HepG2 (cell line): ENCODE measurements around the gene ENO2. TPM values are rescaled to one million over a fixed set of nuclear protein-coding genes. Genes with fewer than 3 reads are reported as not detected.

Source experiments
- KDM4B ChIP-seq: sonication (generic); formaldehyde crosslinking; IDR thresholded peaks from 2 replicates; pipeline ENCODE4 v1.4.0; 2020; ENCODE audit warnings: missing genetic modification reagents
- KDM6A ChIP-seq: IDR thresholded peaks from 2 replicates; pipeline ENCODE4 v1.6.1; 2016; ENCODE audit warnings: low read depth
- LCORL ChIP-seq, 2 experiments: fragments of 450-650 bp in 1 of 2; sonication (generic) in 1 of 2; formaldehyde crosslinking in 1 of 2; IDR thresholded peaks; 2 replicates each; pipeline versions ENCODE4 v1.5.0 to v1.6.1; 2017 to 2020; ENCODE audit warnings: antibody characterized with exemption in 1 of 2, missing genetic modification reagents in 1 of 2
- MXI1 ChIP-seq: IDR thresholded peaks from 3 replicates; pipeline ENCODE4 v1.6.1; 2012; ENCODE audit warnings: low read depth, low read length, inconsistent platforms, borderline replicate concordance
- POLR2AphosphoS5 ChIP-seq: IDR thresholded peaks from 2 replicates; pipeline ENCODE4 v1.6.1; 2012; ENCODE audit warnings: low read depth, low read length
- ZNF558 ChIP-seq: sonication (generic); formaldehyde crosslinking; IDR thresholded peaks from 2 replicates; pipeline ENCODE4 v1.9.0; 2022; ENCODE audit warnings: mild to moderate bottlenecking, missing genetic modification reagents, borderline replicate concordance
- ZNF800 ChIP-seq: sonication (generic); formaldehyde crosslinking; IDR thresholded peaks from 2 replicates; pipeline ENCODE4 v1.4.0; 2020; ENCODE audit warnings: missing genetic modification reagents
- ZNF839 ChIP-seq: sonication (generic); formaldehyde crosslinking; IDR thresholded peaks from 2 replicates; pipeline ENCODE4 v1.4.0; 2020; ENCODE audit warnings: missing genetic modification reagents, mild to moderate bottlenecking, borderline replicate concordance
- ZZZ3 ChIP-seq: sonication (generic); formaldehyde crosslinking; IDR thresholded peaks from 2 replicates; pipeline ENCODE4 v1.4.0; 2020; ENCODE audit warnings: missing genetic modification reagents, mild to moderate bottlenecking, borderline replicate concordance
- polyA plus RNA-seq, 8 experiments: library from polyadenylated mRNA; depleted of rRNA in 3 of 8; stranded (reverse) in 7 of 8; unstranded in 1 of 8; fragments of >200 nt; fragmentation: Illumina TruSeq in 4 of 8; extraction: Trizol in 4 of 8; gene quantifications; 2 replicates each; pipeline versions ENCODE4 v1.2.1 to v1.2.3, GENCODE V29; 2011 to 2016; ENCODE audit warnings: low read depth in 4 of 8, missing spikeins in 1 of 8, mixed read lengths in 1 of 8; ENCODE audit not compliant: insufficient read depth in 1 of 8
- total RNA-seq, 5 experiments: library from RNA; depleted of rRNA; stranded (reverse); fragments of >200 nt; fragmentation: Illumina TruSeq; extraction: Trizol; gene quantifications; 2 replicates each; pipeline ENCODE4 v1.2.3, GENCODE V29; 2016; ENCODE audit warnings: low read depth in 1 of 5
- TF ChIP-seq, protein P1 (sequence below): sonication (generic); formaldehyde crosslinking; IDR thresholded peaks from 2 replicates; pipeline ENCODE4 v1.4.0; 2020; ENCODE audit warnings: missing genetic modification reagents
- TF ChIP-seq, protein P2 (sequence below): IDR thresholded peaks from 2 replicates; pipeline ENCODE4 v1.6.1; 2016; ENCODE audit warnings: mild to moderate bottlenecking
- TF ChIP-seq, protein P3 (sequence below): sonication (generic); formaldehyde crosslinking; IDR thresholded peaks from 2 replicates; pipeline ENCODE4 v1.5.0; 2020; ENCODE audit warnings: mild to moderate bottlenecking, missing genetic modification reagents, moderate library complexity
- TF ChIP-seq, protein P4 (sequence below): sonication (generic); formaldehyde crosslinking; conservative IDR thresholded peaks from 2 replicates; pipeline ENCODE4 v1.8.0; 2022; ENCODE audit warnings: mild to moderate bottlenecking, moderate library complexity, missing genetic modification reagents
- TF ChIP-seq, protein P5 (sequence below): sonication (generic); formaldehyde crosslinking; IDR thresholded peaks from 2 replicates; pipeline ENCODE4 v1.4.0; 2020; ENCODE audit warnings: mild to moderate bottlenecking, missing genetic modification reagents, borderline replicate concordance
- TF ChIP-seq, protein P6 (sequence below): sonication (generic); formaldehyde crosslinking; IDR thresholded peaks from 2 replicates; pipeline ENCODE4 v1.8.1; 2023; ENCODE audit warnings: mild to moderate bottlenecking, moderate library complexity, missing genetic modification reagents

The ENO2 gene
- total and polyA plus RNA-seq, 2 of the 13 experiments (the other 11 are each of a cell fraction or from before 2014, with no cell fraction given), result 19.3 to 136 TPM

- TF ChIP-seq, protein P1, sequence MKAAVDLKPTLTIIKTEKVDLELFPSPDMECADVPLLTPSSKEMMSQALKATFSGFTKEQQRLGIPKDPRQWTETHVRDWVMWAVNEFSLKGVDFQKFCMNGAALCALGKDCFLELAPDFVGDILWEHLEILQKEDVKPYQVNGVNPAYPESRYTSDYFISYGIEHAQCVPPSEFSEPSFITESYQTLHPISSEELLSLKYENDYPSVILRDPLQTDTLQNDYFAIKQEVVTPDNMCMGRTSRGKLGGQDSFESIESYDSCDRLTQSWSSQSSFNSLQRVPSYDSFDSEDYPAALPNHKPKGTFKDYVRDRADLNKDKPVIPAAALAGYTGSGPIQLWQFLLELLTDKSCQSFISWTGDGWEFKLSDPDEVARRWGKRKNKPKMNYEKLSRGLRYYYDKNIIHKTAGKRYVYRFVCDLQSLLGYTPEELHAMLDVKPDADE (CRISPR knock-in tag), result 0 out of 2 replicates have a peak, but pooled peaks have one; percentile 44
- TF ChIP-seq, protein P2, sequence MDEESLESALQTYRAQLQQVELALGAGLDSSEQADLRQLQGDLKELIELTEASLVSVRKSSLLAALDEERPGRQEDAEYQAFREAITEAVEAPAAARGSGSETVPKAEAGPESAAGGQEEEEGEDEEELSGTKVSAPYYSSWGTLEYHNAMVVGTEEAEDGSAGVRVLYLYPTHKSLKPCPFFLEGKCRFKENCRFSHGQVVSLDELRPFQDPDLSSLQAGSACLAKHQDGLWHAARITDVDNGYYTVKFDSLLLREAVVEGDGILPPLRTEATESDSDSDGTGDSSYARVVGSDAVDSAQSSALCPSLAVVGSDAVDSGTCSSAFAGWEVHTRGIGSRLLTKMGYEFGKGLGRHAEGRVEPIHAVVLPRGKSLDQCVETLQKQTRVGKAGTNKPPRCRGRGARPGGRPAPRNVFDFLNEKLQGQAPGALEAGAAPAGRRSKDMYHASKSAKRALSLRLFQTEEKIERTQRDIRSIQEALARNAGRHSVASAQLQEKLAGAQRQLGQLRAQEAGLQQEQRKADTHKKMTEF (CRISPR knock-in tag), result peak; percentile 60; the same call in 1 of the 2 replicates
- TF ChIP-seq, protein P3, sequence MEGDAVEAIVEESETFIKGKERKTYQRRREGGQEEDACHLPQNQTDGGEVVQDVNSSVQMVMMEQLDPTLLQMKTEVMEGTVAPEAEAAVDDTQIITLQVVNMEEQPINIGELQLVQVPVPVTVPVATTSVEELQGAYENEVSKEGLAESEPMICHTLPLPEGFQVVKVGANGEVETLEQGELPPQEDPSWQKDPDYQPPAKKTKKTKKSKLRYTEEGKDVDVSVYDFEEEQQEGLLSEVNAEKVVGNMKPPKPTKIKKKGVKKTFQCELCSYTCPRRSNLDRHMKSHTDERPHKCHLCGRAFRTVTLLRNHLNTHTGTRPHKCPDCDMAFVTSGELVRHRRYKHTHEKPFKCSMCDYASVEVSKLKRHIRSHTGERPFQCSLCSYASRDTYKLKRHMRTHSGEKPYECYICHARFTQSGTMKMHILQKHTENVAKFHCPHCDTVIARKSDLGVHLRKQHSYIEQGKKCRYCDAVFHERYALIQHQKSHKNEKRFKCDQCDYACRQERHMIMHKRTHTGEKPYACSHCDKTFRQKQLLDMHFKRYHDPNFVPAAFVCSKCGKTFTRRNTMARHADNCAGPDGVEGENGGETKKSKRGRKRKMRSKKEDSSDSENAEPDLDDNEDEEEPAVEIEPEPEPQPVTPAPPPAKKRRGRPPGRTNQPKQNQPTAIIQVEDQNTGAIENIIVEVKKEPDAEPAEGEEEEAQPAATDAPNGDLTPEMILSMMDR (CRISPR knock-in tag), result no peak; the same call in none of the 2 replicates
- TF ChIP-seq ZZZ3 (CRISPR knock-in tag) (no peak; the same call in 1 of the 2 replicates), ZNF558 (CRISPR knock-in tag) (0 out of 2 replicates have a peak, but pooled peaks have one; percentile 59), KDM6A (CRISPR knock-in tag) (no peak), MXI1 (peak; percentile 73; the same call in 1 of the 3 replicates), LCORL (IDR thresholded peaks at IDR 0.05) (no peak), LCORL (CRISPR knock-in tag; IDR thresholded peaks at IDR 0.05) (peak; percentile 74), KDM4B (CRISPR knock-in tag) (peak; percentile 76; the same call in 1 of the 2 replicates), ZNF839 (no peak), POLR2AphosphoS5 (peak; percentile 89), ZNF800 (no peak)
- TF ChIP-seq, protein P4, sequence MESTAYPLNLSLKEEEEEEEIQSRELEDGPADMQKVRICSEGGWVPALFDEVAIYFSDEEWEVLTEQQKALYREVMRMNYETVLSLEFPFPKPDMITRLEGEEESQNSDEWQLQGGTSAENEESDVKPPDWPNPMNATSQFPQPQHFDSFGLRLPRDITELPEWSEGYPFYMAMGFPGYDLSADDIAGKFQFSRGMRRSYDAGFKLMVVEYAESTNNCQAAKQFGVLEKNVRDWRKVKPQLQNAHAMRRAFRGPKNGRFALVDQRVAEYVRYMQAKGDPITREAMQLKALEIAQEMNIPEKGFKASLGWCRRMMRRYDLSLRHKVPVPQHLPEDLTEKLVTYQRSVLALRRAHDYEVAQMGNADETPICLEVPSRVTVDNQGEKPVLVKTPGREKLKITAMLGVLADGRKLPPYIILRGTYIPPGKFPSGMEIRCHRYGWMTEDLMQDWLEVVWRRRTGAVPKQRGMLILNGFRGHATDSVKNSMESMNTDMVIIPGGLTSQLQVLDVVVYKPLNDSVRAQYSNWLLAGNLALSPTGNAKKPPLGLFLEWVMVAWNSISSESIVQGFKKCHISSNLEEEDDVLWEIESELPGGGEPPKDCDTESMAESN (CRISPR knock-in tag), result peak; percentile 34; the same call in 1 of the 2 replicates
- TF ChIP-seq, protein P5, sequence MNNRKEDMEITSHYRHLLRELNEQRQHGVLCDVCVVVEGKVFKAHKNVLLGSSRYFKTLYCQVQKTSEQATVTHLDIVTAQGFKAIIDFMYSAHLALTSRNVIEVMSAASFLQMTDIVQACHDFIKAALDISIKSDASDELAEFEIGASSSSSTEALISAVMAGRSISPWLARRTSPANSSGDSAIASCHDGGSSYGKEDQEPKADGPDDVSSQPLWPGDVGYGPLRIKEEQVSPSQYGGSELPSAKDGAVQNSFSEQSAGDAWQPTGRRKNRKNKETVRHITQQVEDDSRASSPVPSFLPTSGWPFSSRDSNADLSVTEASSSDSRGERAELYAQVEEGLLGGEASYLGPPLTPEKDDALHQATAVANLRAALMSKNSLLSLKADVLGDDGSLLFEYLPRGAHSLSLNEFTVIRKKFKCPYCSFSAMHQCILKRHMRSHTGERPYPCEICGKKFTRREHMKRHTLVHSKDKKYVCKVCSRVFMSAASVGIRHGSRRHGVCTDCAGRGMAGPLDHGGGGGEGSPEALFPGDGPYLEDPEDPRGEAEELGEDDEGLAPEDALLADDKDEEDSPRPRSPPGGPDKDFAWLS, result no peak
- TF ChIP-seq, protein P6, sequence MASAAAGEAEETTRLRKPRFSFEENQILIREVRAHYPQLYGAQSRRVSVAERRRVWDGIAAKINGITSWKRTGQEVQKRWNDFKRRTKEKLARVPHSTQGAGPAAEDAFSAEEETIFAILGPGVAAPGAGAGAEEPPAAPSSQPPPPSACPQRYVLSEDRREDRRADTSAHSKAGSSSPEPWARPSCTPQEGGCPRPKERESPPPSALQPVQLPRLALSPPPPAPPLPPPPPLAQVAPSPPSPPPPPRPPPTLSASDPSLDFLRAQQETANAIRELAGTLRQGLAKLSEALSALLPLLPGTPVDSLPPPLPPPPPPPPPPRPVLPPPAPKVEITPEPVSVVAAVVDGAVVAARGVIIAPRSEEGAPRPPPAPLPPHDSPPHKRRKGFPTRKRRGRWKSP (CRISPR knock-in tag), result peak; percentile 70; the same call in 1 of the 2 replicates
These were observed 31.9 kb downstream of the ENO2 start (continued) for GRCh38 chr12:6946033-6946919.
